ENCODE data around the gene BCKDK.
A peak's percentile ranks its signal among the peaks of the same experiment; 100 is the strongest.

BCKDK gene

DNA sequence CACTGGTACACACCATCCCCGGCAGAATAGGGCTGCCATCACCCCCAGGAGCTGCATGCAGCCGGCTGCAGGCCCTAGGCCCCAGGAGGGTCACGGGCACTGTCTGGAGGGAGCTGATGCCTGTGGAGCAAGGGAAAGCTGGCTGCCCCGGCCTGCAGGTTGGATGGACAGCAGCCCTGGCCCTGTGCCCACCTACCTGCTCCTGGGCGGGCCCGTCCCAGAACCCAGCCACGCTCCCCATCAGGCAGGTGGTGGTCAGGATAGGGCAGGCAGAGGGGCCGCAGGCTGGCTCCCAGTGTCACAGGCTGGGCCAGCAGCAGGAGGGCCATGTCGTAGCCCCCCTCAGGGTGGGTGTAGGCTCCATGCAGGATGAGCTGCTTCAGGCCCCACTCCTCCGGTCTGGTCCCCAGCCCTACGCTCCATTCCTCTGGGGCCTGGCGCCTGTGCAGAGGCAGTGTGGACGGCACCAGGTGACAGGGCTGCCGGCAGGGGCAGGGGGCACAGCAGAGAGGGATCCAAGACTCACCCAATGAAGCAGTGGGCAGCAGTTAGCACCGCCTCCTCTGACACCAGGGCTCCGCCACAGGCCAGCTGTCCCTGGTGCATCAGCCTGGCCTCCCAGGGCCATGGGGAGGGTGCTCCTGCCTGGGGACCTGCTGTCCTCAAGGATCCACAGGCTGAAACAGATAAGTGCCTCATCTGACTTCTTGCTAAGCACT is 23.4 kb upstream of the BCKDK start:
- peaks cover 8 to 81% (median 57%) of the 10 kb centered on the region in 4 experiments for H3K36me3 ChIP-seq (ENCODE audit: control insufficient read depth in 4 of 4, insufficient read depth in 4 of 4, low read length in 3 of 4)
- no peak overlapping the region for H3K27ac ChIP-seq (ENCODE audit: insufficient read depth in 1 of 2, low read depth in 1 of 2, low read length in 2 of 2, poor library complexity in 1 of 2, severe bottlenecking in 2 of 2)
- H3K4me1 ChIP-seq (ENCODE audit: control extremely low read depth in 1 of 4, control insufficient read depth in 4 of 4, insufficient read depth in 4 of 4, low read length in 3 of 4) = peaks cover 0 to 2% (median 2%) of the 10 kb centered on the region in 4 experiments
- ChIA-PET CTCF (interaction anchor here (1.2 to 2.2 kb wide), 2 partner anchors 9 to 16 kb away, joined by 3 to 6 read pairs; no protein-coding TSS in a partner anchor), POLR2A (interaction anchor here (1.2 kb wide), 1 partner anchor 69 kb away, joined by 4 read pairs; no protein-coding TSS in a partner anchor)
- H3K9me3 ChIP-seq (ENCODE audit: control extremely low read depth in 1 of 5, control insufficient read depth in 4 of 5, insufficient read depth in 2 of 5, low read depth in 1 of 5, low read length in 4 of 5) = no peaks in the 10 kb centered on the region
- WGBS (ENCODE audit: insufficient coverage) = 97% methylated on average over 16 of the region's 16 CpGs
- H3K27me3 ChIP-seq (replicated peaks in 2 of 5; ENCODE audit: control insufficient read depth in 4 of 5, insufficient read depth in 5 of 5, low read length in 4 of 5) = no peaks in the 10 kb centered on the region
- DNase-seq = no peak
- no peak overlapping the region for H3K4me3 ChIP-seq (ENCODE audit: control insufficient read depth in 1 of 7, extremely low read depth in 1 of 7, insufficient read depth in 4 of 7, low read depth in 2 of 7, low read length in 6 of 7)

DNA sequence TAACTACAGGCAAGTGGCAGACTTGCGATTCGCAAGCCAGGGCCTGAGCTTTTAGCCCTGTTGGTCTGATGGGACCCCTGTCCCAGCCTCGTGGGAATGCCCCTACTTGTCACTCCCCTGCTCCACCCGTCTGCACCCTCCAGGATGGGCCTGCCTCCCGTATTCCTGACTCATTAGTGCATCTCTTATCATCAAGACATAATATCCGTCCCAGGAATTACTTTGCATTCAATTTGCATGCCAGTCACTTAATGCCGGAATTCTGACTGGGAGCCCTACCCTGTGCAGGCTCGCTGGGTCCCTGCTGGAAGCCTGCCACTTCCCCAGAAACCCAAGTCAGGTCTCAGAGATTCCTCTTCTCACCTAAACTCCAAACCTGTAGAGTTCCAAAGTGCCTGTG is 22.8 kb upstream of the BCKDK start:
- Histone ChIP-seq H3K9me3 (ENCODE audit: control extremely low read depth in 1 of 5, control insufficient read depth in 4 of 5, insufficient read depth in 2 of 5, low read depth in 1 of 5, low read length in 4 of 5) (no peaks in the 10 kb centered on the region), H3K4me3 (ENCODE audit: control insufficient read depth in 1 of 7, extremely low read depth in 1 of 7, insufficient read depth in 4 of 7, low read depth in 2 of 7, low read length in 6 of 7) (no peak overlapping the region), H3K4me1 (ENCODE audit: control extremely low read depth in 1 of 4, control insufficient read depth in 4 of 4, insufficient read depth in 4 of 4, low read length in 3 of 4) (peaks cover 0 to 2% (median under 1%) of the 10 kb centered on the region in 4 experiments), H3K27me3 (replicated peaks in 2 of 5; ENCODE audit: control insufficient read depth in 4 of 5, insufficient read depth in 5 of 5, low read length in 4 of 5) (no peaks in the 10 kb centered on the region), H3K27ac (ENCODE audit: insufficient read depth in 1 of 2, low read depth in 1 of 2, low read length in 2 of 2, poor library complexity in 1 of 2, severe bottlenecking in 2 of 2) (no peak overlapping the region), H3K36me3 (ENCODE audit: control insufficient read depth in 4 of 4, insufficient read depth in 4 of 4, low read length in 3 of 4) (peaks cover 8 to 79% (median 54%) of the 10 kb centered on the region in 4 experiments)
- ChIA-PET CTCF (interaction anchor here (1.2 to 2.2 kb wide), 3 partner anchors 10 to 57 kb away, joined by 3 to 6 read pairs (median 5); no protein-coding TSS in a partner anchor), POLR2A (interaction anchor here (0.6 kb wide), 1 partner anchor 240 kb away, joined by 4 read pairs; no protein-coding TSS in a partner anchor)
- no peak for DNase-seq
- 93% methylated on average over 8 of the region's 8 CpGs for WGBS (ENCODE audit: insufficient coverage)

DNA sequence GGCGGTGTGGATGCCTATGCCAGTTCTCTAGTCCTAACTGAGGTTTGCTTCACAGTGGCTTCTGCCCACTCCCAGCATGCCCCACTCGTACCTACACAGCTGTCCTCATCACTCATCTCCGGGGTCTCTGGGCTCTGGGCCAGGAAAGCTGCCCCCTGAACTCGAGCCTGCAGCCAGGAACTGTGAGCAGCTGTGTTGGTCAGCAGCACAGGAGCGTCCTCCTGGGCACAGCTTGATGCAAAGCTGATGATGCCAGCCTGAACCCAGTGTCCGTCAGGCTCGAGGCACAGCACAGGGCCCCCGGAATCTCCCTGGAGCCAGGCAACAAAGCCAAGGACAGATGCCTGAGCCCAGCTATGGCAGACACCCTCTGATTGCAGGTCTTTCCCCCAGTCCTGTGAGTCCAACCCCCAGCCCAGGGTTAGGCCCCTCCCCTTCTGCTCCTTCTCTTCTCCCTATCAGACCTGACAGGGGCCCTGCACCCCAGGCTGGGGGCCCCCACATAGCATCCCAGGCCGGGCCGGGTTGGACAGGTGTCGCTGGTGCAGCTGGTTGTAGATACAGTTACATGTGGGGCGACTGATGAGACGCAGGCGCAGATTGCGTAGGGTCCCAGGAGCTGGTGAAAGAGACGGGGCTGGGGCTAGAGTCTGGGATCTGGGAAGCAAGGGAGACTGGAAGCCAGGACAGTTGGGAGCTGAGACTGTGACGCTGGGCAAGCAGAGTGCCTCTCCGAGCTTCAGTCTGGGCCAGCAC is 22.1 kb upstream of the BCKDK start:
- peaks cover 0 to 2% (median under 1%) of the 10 kb centered on the region in 4 experiments for H3K4me1 ChIP-seq (ENCODE audit: control extremely low read depth in 1 of 4, control insufficient read depth in 4 of 4, insufficient read depth in 4 of 4, low read length in 3 of 4)
- DNase-seq = no peak
- H3K36me3 ChIP-seq (ENCODE audit: control insufficient read depth in 4 of 4, insufficient read depth in 4 of 4, low read length in 3 of 4) = peaks cover 5 to 79% (median 54%) of the 10 kb centered on the region in 4 experiments
- ChIA-PET CTCF (interaction anchor here (1.2 to 2.2 kb wide), 3 partner anchors 10 to 56 kb away, joined by 3 to 6 read pairs (median 5); no protein-coding TSS in a partner anchor), POLR2A (interaction anchor here (0.6 kb wide), 2 partner anchors 28 to 240 kb away, joined by 4 read pairs; no protein-coding TSS in a partner anchor)
- no peak overlapping the region for H3K4me3 ChIP-seq (ENCODE audit: control insufficient read depth in 1 of 7, extremely low read depth in 1 of 7, insufficient read depth in 4 of 7, low read depth in 2 of 7, low read length in 6 of 7)
- H3K27me3 ChIP-seq (replicated peaks in 2 of 5; ENCODE audit: control insufficient read depth in 4 of 5, insufficient read depth in 5 of 5, low read length in 4 of 5) = no peaks in the 10 kb centered on the region
- no peaks in the 10 kb centered on the region for H3K9me3 ChIP-seq (ENCODE audit: control extremely low read depth in 1 of 5, control insufficient read depth in 4 of 5, insufficient read depth in 2 of 5, low read depth in 1 of 5, low read length in 4 of 5)
- WGBS (ENCODE audit: insufficient coverage) = 97% methylated on average over 12 of the region's 18 CpGs
- H3K27ac ChIP-seq (ENCODE audit: insufficient read depth in 1 of 2, low read depth in 1 of 2, low read length in 2 of 2, poor library complexity in 1 of 2, severe bottlenecking in 2 of 2) = no peak overlapping the region

DNA sequence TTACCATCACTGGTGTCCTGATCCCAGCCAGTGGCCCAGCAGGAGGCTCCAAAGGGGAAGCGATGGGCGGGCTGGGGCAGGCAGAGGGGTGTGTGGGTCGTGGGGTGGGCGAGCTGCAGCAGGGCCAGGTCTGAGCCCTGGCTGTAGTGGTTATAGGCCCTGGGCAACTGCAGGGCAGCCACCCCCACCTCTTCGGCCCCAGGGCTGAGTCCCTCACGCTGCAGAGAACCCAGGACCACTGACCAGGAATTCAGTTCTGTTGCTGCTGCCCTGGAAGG is 21.6 kb upstream of the BCKDK start:
- ChIA-PET POLR2A (no interaction called here), CTCF (interaction anchor here (1.3 to 2.2 kb wide), 2 partner anchors 11 to 56 kb away, joined by 5 to 6 read pairs; no protein-coding TSS in a partner anchor)
- 93% methylated on average over 5 of the region's 6 CpGs for WGBS (ENCODE audit: insufficient coverage)
- Histone ChIP-seq H3K27me3 (replicated peaks in 2 of 5; ENCODE audit: control insufficient read depth in 4 of 5, insufficient read depth in 5 of 5, low read length in 4 of 5) (no peaks in the 10 kb centered on the region), H3K27ac (ENCODE audit: insufficient read depth in 1 of 2, low read depth in 1 of 2, low read length in 2 of 2, poor library complexity in 1 of 2, severe bottlenecking in 2 of 2) (peak overlapping the region in 1 of 2 experiments; percentile 43), H3K9me3 (ENCODE audit: control extremely low read depth in 1 of 5, control insufficient read depth in 4 of 5, insufficient read depth in 2 of 5, low read depth in 1 of 5, low read length in 4 of 5) (no peaks in the 10 kb centered on the region), H3K4me3 (ENCODE audit: control insufficient read depth in 1 of 7, extremely low read depth in 1 of 7, insufficient read depth in 4 of 7, low read depth in 2 of 7, low read length in 6 of 7) (no peak overlapping the region), H3K36me3 (ENCODE audit: control insufficient read depth in 4 of 4, insufficient read depth in 4 of 4, low read length in 3 of 4) (peaks cover 2 to 77% (median 51%) of the 10 kb centered on the region in 4 experiments), H3K4me1 (ENCODE audit: control extremely low read depth in 1 of 4, control insufficient read depth in 4 of 4, insufficient read depth in 4 of 4, low read length in 3 of 4) (peaks cover 0 to 2% (median under 1%) of the 10 kb centered on the region in 4 experiments)
- DNase-seq = no peak

DNA sequence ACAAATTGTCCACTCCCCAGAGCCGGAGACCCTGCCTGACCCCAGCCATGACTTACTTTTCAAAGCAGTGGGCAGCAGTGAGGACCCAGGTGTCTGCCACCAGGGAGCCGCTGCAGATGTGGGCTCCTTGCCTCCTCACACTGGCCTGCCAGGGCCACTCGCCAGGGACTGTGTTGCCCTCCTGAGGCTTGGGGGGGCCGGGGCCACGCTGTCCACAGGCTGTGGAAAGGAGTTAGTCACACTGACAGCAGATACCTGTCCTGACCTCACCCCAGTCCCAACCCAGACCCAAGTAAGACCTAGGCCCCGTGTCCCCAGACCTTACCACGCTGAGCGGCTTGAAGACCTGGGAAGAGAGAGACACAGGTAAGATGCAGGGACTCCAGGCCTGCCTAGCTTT is 20.7 kb upstream of the BCKDK start:
- POLR2A ChIA-PET = no interaction called here
- peaks cover 2 to 68% (median 50%) of the 10 kb centered on the region in 4 experiments for H3K36me3 ChIP-seq (ENCODE audit: control insufficient read depth in 4 of 4, insufficient read depth in 4 of 4, low read length in 3 of 4)
- DNase-seq = no peak
- WGBS (ENCODE audit: insufficient coverage) = 100% methylated on average over 3 of the region's 8 CpGs
- H3K4me1 ChIP-seq (ENCODE audit: control extremely low read depth in 1 of 4, control insufficient read depth in 4 of 4, insufficient read depth in 4 of 4, low read length in 3 of 4) = no peaks in the 10 kb centered on the region
- no peak overlapping the region for H3K4me3 ChIP-seq (ENCODE audit: control insufficient read depth in 1 of 7, extremely low read depth in 1 of 7, insufficient read depth in 4 of 7, low read depth in 2 of 7, low read length in 6 of 7)
- H3K27ac ChIP-seq (ENCODE audit: insufficient read depth in 1 of 2, low read depth in 1 of 2, low read length in 2 of 2, poor library complexity in 1 of 2, severe bottlenecking in 2 of 2) = no peak overlapping the region
- H3K9me3 ChIP-seq (ENCODE audit: control extremely low read depth in 1 of 5, control insufficient read depth in 4 of 5, insufficient read depth in 2 of 5, low read depth in 1 of 5, low read length in 4 of 5) = no peaks in the 10 kb centered on the region
- CTCF ChIA-PET = no interaction called here
- no peaks in the 10 kb centered on the region for H3K27me3 ChIP-seq (replicated peaks in 2 of 5; ENCODE audit: control insufficient read depth in 4 of 5, insufficient read depth in 5 of 5, low read length in 4 of 5)

DNA sequence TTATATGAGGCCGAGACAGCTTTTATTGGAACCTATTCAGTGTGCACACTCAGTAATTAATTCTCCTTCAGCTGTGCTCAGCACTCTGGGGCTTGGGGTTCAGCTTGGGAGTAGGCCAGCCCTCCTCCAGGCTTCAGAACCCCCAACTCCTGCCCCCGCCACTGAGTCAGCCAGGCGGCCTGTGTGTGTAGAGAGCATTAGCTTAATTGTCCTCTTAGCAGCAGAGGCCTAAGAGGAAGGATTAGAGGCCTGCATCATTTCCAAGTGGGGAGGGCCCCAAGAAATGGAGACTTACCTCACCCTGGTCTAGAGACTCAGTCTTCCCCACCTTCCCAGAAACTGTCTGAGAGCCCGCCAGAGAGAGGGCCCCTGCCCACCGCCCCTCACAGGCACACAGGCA is 20.2 kb upstream of the BCKDK start:
- ChIA-PET CTCF (no interaction called here), POLR2A (no interaction called here)
- no peak overlapping the region for H3K27ac ChIP-seq (ENCODE audit: insufficient read depth in 1 of 2, low read depth in 1 of 2, low read length in 2 of 2, poor library complexity in 1 of 2, severe bottlenecking in 2 of 2)
- H3K27me3 ChIP-seq (replicated peaks in 2 of 5; ENCODE audit: control insufficient read depth in 4 of 5, insufficient read depth in 5 of 5, low read length in 4 of 5) = no peaks in the 10 kb centered on the region
- 100% methylated on average over 1 of the region's 5 CpGs for WGBS (ENCODE audit: insufficient coverage)
- H3K9me3 ChIP-seq (ENCODE audit: control extremely low read depth in 1 of 5, control insufficient read depth in 4 of 5, insufficient read depth in 2 of 5, low read depth in 1 of 5, low read length in 4 of 5) = no peaks in the 10 kb centered on the region
- peaks cover 2 to 63% (median 47%) of the 10 kb centered on the region in 4 experiments for H3K36me3 ChIP-seq (ENCODE audit: control insufficient read depth in 4 of 4, insufficient read depth in 4 of 4, low read length in 3 of 4)
- DNase-seq = no peak
- no peak overlapping the region for H3K4me3 ChIP-seq (ENCODE audit: control insufficient read depth in 1 of 7, extremely low read depth in 1 of 7, insufficient read depth in 4 of 7, low read depth in 2 of 7, low read length in 6 of 7)
- H3K4me1 ChIP-seq (ENCODE audit: control extremely low read depth in 1 of 4, control insufficient read depth in 4 of 4, insufficient read depth in 4 of 4, low read length in 3 of 4) = no peaks in the 10 kb centered on the region
